Left colon (tissue), 2 donors: ENCODE results near the gene EPN1. TPM values are rescaled to one million over a fixed set of nuclear protein-coding genes. Genes with fewer than 3 reads are reported as not detected.
"Not testable (repeated sequence)": the region's sequence is repeated elsewhere in the genome, so short reads cannot be mapped to it uniquely, and the experiment has no call there.

ENCODE experiments used
- ATAC-seq: fragments of 200-7000 bp; cut with Tn5 transposase; one replicate; pipeline ENCODE4 v1.9.1; 2020; ENCODE audit warnings: mild to moderate bottlenecking, moderate library complexity
- DNase-seq, 2 donors: peaks; one replicate each; pipeline ENCODE4 v3.0.0-alpha.2; 2020
- intact Hi-C, 2 donors: fragments of 100-400 bp; cut with DNase I in 1 of 2; cut with micrococcal nuclease in 1 of 2; formaldehyde crosslinking; loops; one replicate each; pipeline versions ENCODE4 v1.11.2 to v1.14.0; 2022; cut with DNase I, micrococcal nuclease
- total RNA-seq, 2 donors: library from RNA; stranded (reverse); fragmentation: NEBNext Ultra II Directional; extraction: Animal tissue kit (Norgen Biotek cat#: 25700); gene quantifications; one replicate each; pipeline ENCODE4 v1.2.1, GENCODE V29; 2021
- donor health status: DM: no; HTN: no; CAD: no.
- donor health status: DM: yes; HTN: yes; CAD: no.

The EPN1 gene
- total RNA-seq, 2 donors from 2014 or later: 235 to 239 TPM

DNA sequence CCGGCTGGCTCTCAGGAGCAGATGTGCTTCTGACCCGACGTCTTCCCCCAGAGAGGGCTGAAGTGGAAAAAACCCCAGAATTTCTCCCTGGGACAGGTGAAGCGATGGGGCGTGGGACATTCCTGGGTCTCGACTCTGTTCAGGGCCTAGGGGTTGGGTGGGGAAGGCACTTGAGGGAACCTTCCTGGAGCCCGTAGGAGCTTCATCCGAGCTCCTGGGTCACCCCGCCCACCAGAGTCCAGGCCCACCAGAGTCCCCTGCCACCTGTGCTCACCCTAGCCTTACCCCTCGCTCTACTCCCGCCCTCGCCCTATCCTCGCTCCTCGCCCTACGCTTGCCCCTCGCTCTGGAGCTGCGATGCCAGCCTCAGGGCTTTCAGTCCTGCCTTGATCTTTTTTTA lies 23.2 kb downstream of the EPN1 start:
- DNase-seq (peak in 1 of 2 donors; percentile 19), ATAC-seq (no peak)
- intact Hi-C loops: no loop called here

DNA sequence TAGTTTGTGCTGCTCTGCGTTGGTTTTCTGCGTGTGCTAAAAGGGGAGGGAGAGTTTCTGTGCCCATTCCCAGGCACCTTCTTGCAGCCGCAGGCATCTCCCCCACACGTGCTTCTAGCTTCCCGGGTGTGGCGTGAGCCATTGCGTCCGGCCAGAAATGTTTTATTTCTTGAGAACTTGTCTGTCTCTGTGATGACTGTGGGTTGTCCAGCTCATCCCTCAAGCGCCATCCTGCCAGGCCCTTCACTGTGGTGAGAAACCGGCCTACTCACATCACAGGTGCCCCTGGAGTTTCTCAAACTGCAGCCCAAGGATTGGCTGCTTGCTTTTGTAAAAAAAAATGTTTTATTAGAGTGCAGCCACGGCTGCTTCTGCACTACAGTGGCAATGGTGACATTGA lies 24.2 kb downstream of the EPN1 start:
- DNase-seq (peak in 1 of 2 donors; percentile 18), ATAC-seq (no peak)
- intact Hi-C loops: no loop called here

DNA sequence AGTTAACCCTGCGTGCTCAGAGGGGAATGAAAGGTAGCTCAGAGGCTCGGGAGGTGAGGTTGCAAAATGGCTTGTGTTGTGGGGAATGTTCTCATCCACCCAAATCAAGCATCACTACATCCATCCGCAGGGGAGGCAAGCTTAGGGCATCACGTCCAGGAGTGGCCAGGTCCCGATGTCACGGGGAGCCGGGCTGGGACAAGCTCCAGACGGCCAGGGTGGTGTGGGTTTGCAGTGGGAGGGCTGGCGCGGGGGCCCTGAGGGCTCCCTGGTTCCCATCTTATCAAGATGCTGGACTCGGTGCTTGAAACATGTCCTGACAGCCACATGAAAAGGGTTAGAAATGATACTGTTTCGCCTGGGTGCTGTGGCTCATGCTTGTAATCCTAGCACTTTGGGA lies 25.8 kb downstream of the EPN1 start:
- DNase-seq (peak in 1 of 2 donors; percentile 15), ATAC-seq (no peak)

DNA sequence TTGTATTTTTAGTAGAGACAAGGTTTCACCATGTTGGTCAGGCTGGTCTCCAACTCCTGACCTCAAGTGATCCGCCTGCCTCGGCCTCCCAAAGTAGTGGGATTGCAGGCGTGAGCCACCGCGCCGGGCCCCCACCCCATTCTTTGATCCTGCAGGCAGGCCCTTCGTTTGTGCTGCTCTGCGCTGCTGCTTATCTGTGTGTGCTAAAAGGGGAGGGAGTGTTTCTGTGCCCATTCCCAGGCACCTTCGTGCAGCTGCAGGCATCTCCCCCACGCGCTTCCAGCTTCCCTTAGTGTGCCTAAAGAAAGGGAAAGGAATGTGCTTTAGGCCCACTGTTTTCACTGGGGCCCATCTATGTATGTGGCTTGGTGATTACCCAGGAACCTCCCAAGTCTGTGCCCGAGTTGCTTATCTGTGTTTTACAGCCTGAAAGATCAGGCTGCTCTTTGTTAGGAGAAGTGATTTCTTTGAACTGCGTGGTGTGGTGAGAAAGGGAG lies 27.2 kb downstream of the EPN1 start:
- ATAC-seq (peak; percentile 70), DNase-seq (peak in 1 of 2 donors; percentile 45)
- intact Hi-C loops: no loop called here

More for the DNA sequence above, 25.8 kb downstream of the EPN1 start:
- intact Hi-C loops: no loop called here

DNA sequence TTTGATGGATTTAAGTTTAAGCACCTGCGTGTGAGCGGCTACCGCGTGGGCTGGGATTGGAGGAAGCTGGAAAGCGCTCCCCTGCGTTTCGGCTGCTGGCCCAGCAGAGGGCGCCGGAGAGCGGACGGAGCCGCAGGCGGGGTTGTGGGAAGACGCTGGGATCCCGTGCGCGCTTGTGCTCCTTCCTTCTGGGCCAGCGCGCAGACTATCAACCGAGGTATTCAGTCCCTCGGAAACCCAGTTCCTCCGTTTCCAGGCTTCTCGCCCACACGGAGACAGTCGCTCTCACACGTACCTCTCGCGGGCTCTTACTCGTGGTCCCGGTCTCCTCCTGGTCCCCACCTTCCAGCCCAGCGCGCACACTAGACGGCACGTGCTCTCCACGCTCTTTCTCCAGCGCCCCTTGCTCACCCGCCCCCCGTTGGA lies 28.8 kb downstream of the EPN1 start:
- peak; percentile 39 to 60 for DNase-seq
- peak; percentile 66 for ATAC-seq
- intact Hi-C loops: no loop called here

DNA sequence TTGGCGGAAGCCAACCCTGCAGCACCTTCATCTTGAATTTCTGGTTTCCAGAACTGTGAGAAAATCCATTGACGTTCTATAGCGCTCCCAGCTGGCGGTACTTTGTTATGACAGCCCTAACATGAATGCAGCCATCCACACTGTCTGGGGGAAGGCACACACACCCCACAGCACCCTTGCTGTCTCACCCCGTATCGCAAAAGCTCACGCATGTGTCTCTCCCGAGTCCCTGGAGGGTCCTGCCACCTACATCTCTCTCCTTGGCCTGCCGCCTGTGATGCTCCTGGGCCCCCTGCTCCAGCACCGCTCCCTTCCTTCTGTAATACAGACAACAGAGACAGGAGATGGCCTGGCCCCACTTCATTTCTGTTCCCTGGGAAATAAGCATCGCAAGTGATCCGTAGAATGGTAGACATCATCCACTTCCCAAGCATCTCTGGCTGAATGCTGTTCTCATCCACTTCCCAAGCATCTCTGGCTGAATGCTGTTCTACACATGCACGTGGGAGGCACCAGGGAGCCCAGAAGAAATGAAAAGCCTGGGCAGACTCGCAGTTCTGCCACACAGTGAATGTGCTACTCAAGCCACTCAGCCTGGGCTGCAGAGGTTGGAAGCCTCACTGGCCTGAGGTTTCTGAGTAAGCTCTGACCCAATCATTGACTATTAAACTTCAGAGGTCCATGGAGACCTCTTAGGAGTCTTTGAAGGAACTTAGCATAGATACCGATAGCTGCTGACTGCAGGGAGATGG lies 29.6 kb downstream of the EPN1 start:
- intact Hi-C loops: no loop called here
- DNase-seq: no peak
- ATAC-seq: peak; percentile 16

DNA sequence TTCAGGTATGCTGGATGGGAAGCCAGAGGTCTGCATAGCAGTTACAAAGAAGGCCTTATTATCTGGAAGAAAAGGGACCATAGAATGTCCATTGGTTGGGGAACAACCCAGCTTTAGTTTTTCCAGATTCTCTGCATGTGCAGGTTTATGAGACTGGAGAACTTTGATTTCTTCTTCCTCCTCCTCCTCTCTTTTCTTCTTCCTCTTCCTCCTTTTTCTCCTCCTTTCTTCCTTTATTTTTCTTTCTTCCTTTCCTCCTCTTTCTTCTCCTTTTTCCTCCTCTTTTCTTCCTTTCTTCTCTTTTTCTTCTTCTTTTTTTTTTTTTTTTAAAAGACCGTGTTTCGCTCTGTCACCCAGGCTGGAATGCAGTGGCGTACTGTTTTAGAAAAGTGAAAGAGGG lies 30.9 kb downstream of the EPN1 start:
- intact Hi-C loops: no loop called here
- no peak for DNase-seq
- ATAC-seq: no peak

DNA sequence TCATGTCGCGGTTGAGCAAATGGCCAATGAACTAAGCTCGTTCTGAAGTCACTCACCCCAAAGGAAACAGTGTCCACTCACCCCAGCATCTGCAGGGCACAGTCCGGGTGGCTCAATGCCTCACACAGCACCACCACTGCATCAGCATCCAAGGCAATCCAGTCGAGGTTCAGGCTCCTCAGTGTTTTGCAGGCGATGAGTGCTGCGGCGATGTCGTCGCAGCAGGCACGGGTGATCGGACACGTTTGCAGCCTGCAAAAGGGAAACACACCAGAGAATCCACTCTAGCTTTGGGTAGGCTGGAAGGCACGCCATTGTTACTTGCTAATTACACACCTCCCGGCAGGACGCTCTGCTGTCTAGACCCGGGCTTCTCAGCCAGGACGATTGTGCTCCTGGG lies 36.7 kb downstream of the EPN1 start:
- DNase-seq: no peak
- intact Hi-C loops: no loop called here
- ATAC-seq: no peak

DNA sequence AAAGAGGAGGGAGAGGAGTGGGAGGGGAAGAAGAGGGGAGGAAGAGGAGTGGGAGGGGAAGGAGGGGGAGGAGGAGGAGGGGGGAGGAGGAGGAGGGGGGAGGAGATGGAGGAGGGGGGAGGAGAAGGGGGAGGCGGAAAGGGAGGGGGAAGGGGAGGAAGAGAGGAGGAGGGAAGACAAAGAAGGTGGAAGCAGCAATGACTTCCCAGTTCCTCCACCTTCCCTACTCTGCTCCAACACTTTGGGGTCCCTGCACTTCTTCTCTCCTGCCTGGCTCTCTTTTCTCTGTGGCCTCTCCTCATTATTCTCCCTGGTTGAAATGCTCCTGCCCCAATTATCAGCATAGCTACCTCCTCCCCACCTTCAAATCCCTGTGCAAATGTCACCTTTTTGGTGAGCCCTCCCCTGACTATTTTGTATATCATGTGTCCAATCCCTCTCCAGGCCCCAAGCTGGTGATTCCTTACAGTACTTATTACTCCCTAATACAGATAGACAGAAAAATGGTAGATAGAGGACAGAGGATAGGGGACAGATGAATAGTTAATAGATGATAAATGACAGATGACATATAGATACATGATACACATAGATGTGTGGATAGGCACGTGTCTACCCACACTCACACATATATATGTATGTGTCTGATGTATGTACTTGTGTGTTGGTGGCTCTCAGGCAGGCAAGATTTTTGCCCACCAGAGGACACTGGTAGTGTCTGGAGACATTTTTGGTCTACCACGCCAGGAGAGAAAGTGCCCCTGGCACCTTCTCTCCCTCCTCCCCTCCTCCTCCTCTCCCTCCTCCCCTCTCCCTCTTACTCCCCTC lies 38.0 kb downstream of the EPN1 start:
- DNase-seq (no peak), ATAC-seq (no peak)
- intact Hi-C loops: no loop called here

DNA sequence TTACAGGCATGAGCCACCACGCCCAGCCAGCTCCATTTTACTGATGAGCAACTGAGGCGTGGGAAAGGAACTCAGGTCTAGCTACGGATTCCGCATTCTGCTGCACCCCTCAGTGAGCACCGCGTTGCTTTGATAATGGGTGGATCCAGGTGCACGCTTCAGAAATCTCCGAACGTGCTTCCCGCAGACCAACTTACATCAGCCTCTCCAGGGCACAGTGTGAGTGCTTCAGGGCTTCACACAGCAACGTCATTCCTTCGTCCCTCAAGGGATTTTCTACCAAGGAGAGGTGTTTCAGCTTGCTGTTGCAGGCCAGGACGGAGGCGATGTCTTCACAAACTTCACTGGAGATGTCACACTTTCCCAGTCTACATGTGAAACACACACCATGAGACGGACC lies 41.5 kb downstream of the EPN1 start:
- no peak for ATAC-seq
- DNase-seq: no peak
- intact Hi-C loops: no loop called here

DNA sequence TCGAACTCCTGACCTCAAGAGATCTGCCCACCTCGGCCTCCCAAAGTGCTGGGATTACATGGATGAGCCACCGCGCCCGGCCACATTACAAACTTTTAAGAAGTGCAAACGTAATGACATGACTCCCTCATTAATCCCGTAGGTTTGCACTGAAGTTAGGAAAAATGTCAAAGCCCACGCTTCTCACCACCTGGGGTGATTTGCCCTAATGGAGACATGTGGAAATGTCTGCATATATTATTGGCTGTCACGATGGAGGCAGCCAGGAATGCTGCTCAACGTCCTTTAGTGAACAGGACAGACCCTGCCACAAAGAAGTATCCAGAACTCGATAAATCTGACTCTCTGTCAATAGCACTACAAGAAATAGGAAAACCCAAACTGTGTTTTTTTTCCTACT lies 42.2 kb downstream of the EPN1 start:
- ATAC-seq (no peak), DNase-seq (no peak)
- intact Hi-C loops: no loop called here

DNA sequence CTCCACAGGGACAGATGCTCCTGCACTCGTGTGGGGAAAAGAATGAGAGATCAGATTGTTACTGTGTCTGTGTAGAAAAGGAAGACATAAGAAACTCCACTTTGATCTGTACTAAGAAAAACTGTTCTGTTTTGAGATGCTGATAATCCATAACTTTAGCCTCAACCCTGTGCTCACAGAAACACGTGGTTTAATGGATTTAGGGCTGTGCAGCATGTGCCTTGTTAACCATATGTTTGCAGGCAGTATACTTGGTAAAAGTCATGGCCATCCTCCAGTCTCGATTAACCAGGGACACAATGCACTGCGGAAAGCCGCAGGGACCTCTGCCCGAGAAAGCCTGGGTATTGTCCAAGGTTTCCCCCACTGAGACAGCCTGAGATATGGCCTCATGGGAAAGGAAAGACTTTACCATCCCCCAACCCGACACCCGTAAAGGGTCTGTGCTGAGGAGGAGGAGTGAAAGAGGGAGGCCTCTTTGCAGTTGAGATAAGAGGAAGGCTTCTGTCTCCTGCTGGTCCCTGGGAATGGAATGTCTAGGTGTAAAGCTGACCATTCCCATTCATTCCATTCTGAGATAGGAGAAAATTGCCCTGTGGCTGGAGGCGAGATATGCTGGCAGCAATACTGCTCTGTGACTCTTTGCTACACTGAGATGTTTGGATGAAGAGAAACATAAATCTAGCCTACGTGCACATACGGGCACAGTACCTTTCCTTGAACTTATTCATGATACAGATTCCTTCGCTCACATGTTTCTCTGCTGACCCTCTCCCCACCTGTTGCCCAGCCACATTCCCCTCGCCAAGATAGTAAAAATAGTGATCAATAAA lies 43.1 kb downstream of the EPN1 start:
- DNase-seq, intact Hi-C loops: not testable (repeated sequence)

DNA sequence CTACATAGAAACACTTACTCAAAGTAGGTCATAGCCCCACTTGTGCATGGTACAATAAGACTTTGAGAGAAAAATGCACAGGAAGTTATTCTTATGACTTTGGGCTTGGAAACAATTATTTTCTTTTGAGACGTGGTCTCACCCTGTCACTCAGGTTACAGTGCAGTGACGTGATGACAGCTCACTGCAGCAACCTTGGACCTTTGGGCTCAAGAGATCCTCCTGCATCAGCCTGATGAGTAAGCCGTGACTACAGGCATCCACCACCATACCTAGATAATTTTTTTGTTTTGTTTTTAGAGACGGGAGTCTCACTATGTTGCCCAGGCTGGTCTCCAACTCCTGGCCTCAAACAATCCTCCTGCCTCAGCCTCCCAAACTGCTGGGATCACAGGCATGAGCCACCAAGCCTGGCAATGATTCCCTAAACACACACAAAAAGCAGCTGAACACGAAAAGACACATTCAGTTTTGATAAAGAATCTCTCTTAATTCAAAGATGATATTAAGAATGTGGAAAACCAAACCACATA lies 45.3 kb downstream of the EPN1 start:
- DNase-seq: no peak
- intact Hi-C loops: no loop called here
- no peak for ATAC-seq

More for the DNA sequence above, 43.1 kb downstream of the EPN1 start:
- not testable (repeated sequence) for ATAC-seq

DNA sequence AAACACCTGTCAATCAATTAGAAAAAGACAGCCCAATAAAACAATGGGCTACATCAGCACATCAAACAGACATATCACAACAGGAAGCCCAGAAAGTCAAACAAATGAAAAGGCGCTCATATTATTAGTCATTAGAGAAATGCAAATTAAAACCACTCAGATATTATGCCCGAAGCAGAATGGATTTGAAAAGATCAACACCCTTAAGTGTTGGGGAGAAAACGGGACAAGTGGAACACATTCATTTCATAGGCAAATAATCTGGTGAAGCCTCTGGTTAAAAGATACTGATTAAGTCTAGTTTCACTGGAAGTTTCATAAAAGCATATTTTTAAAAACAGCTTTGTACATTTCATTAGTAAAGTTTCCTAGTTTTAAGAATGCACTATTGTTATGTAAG lies 45.8 kb downstream of the EPN1 start:
- DNase-seq (no peak), ATAC-seq (no peak)
- intact Hi-C loops: no loop called here

DNA sequence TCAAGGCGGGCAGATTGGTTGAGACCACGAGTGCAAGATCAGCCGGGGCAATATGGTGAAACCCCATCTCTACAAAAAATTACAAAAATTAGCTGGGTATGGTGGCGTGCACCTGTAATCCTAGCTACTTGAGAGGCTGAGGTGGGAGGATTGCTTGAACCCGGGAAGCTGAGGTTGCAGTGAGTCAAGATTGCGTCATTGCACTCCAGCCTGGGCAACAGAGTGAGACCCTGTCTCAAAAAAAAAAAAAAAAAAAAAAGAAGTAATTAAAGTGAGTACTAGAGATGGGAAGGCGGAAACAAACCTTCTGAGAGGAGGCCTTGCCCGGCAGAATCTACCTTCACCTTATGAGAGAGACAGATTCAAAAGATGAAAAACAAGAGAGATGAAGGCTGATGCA lies 48.5 kb downstream of the EPN1 start:
- intact Hi-C loops: no loop called here
- ATAC-seq: no peak
- DNase-seq: no peak

DNA sequence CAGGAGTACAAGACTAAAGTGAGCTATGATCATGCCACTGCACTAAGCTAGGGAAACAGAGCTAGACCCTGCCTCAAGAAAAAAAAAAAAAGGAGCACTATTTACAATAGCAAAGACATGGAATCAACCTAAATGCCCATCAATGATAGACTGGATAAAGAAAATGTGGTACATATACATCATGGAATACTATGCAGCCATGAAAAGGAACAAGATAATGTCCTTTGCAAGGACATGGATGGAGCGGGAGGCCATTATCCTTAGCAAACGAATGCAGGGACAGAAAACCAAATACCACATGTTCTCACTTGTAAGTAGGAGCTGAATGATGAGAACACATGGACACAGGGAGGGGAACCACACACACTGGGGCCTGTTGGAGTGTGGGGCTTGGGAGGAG lies 55.4 kb downstream of the EPN1 start:
- ATAC-seq, intact Hi-C loops, DNase-seq: not testable (repeated sequence)

DNA sequence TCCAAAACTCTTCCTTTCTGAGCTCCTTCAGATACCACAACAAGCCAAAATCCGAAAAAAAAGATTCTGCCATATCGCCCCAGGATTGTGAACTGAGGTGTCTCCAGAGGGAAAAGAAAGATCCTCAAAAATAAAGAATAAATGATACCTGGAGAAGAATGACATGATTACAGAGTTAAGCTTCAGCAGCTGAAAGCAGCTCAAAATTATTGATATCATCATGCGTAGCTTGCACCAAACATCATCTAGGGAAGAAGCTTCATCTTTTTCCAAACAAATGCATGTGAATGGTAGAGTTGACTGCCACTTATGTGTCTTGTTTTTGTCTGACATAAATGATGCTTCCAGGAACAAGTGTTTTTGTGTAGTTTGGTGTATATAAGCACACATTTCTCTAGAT lies 63.3 kb downstream of the EPN1 start, which contains the start of gene NLRP9:
Gene NLRP9, minus strand, starts transcription at position 101 of the 400 bp plus-strand sequence. Its CDS starts 28 bp downstream, at position 73.
- ATAC-seq (no peak), DNase-seq (no peak)
- intact Hi-C loops: no loop called here

DNA sequence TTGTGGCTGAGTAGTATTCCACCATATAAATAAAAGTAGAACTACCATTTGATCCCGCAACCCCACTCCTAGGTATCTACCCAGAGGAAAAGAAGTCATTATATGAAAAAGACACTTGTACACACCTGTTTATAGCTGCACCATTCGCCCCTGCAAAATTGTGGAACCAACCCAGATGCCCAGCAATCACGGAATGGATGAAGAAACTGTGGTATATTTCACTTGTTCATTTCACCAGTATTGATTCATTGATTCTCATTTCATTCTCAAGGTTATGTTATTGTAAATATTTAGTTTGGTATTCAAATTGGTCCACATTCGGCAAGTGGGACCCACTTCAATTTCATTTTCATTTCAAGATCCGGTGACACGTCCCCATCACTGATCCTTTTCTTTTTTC lies 75.7 kb downstream of the EPN1 start:
- ATAC-seq (no peak), DNase-seq (no peak)
- intact Hi-C loops: no loop called here

DNA sequence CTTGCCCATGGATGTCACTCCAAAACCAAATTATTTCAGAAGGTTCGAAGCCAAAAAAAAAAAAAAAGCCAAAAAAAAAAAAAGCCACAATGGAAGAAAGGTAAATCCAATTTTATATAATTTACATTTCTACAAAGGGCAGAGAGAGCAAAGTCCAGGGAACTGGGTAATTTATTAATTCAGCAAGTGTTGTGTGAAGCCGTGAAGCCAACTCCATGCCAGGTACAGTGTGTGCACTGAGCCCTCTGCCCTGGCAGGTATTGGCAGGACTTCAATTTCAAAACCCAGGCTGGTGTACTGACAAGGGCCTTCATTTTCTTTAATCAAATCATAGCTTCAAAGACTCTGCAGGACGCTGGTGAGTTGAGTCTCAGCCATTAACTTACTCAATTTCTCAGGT lies 78.4 kb downstream of the EPN1 start:
- ATAC-seq: peak; percentile 99
- DNase-seq: peak; percentile 20 to 63
- intact Hi-C loops: no loop called here
